Natural killer cell (primary cell): ENCODE measurements around the gene MCM7. TPM values are rescaled to one million over a fixed set of nuclear protein-coding genes. Genes with fewer than 3 reads are reported as not detected.
A peak's percentile ranks its signal among the peaks of the same experiment; 100 is the strongest.

Experiments used
- ATAC-seq, 3 donors: fragments of 150-1000 bp in 2 of 3; fragments of 200-7000 bp in 1 of 3; cut with Tn5 transposase; 1 replicate in 1 of 3; 2 replicates in 2 of 3; pipeline ENCODE4 v1.10.0; 2021; ENCODE audit warnings: mild to moderate bottlenecking in 2 of 3, moderate library complexity in 2 of 3
- DNase-seq, 2 donors: peaks; one replicate each; pipeline versions ENCODE4 v3.0.0 to v3.0.0-alpha.2; 2013 to 2021; ENCODE audit warnings: mixed read lengths in 1 of 2
- H3K27ac ChIP-seq: one replicate; pipeline ENCODE4 v1.5.1; 2013; ENCODE audit warnings: mild to moderate bottlenecking, low read length
- H3K27me3 ChIP-seq: one replicate; pipeline ENCODE4 v1.6.1; 2013; ENCODE audit warnings: low read length; ENCODE audit not compliant: control insufficient read depth, insufficient read depth
- H3K36me3 ChIP-seq: one replicate; pipeline ENCODE4 v1.6.1; 2013; ENCODE audit warnings: low read length; ENCODE audit not compliant: control insufficient read depth, insufficient read depth
- H3K4me1 ChIP-seq: one replicate; pipeline ENCODE4 v1.6.1; 2013; ENCODE audit warnings: low read length; ENCODE audit not compliant: control insufficient read depth, insufficient read depth
- H3K4me3 ChIP-seq: one replicate; pipeline ENCODE4 v1.5.1; 2013; ENCODE audit warnings: low read length
- H3K9me3 ChIP-seq: one replicate; pipeline ENCODE4 v1.6.1; 2013; ENCODE audit warnings: low read length; ENCODE audit not compliant: control insufficient read depth, insufficient read depth
- H3K27ac Mint-ChIP-seq, 2 donors: one replicate each; pipeline ENCODE4 v1.8.0; 2022; ENCODE audit warnings: mild to moderate bottlenecking in 2 of 2, mixed read lengths in 2 of 2, moderate library complexity in 1 of 2
- H3K27me3 Mint-ChIP-seq, 2 donors: one replicate each; pipeline ENCODE4 v1.8.0; 2022; ENCODE audit warnings: low read depth in 2 of 2, mixed read lengths in 2 of 2
- H3K36me3 Mint-ChIP-seq: one replicate; pipeline ENCODE4 v1.8.0; 2022; ENCODE audit warnings: mixed read lengths
- H3K4me1 Mint-ChIP-seq, 2 donors: one replicate each; pipeline ENCODE4 v1.8.0; 2022; ENCODE audit warnings: mixed read lengths in 2 of 2
- H3K4me3 Mint-ChIP-seq: one replicate; pipeline ENCODE4 v1.8.0; 2022; ENCODE audit warnings: mild to moderate bottlenecking, moderate library complexity, mixed read lengths
- H3K9me3 Mint-ChIP-seq, 2 donors: one replicate each; pipeline ENCODE4 v1.8.0; 2022; ENCODE audit warnings: mixed read lengths in 2 of 2
- WGBS: methylation state at CpG from one replicate; pipeline ENCODE4 v1.1.7; 2013; ENCODE audit warnings: missing lambda C conversion rate; ENCODE audit not compliant: insufficient coverage; 5-methylcytosine and 5-hydroxymethylcytosine counted together
- intact Hi-C: fragments of 100-400 bp; cut with micrococcal nuclease; formaldehyde crosslinking; loops from one replicate; pipeline ENCODE4 v1.14.2; 2022
- total RNA-seq, 4 donors: library from RNA; stranded (reverse); fragments of 120-200 nt in 1 of 4; gene quantifications; one replicate each; pipeline versions ENCODE4 v1.2.3 to v1.2.4, GENCODE V29; 2013 to 2022
- TF ChIP-seq, protein P1 (sequence below): fragments of 200-600 bp; IDR thresholded peaks from one replicate; pipeline ENCODE4 v1.8.0; 2022; ENCODE audit warnings: antibody characterized with exemption

Gene MCM7
- total RNA-seq, 3 donors from 2014 or later (not counting 1 experiment from before 2014, with no cell fraction given) = 112 to 214 (median 137) TPM

DNA sequence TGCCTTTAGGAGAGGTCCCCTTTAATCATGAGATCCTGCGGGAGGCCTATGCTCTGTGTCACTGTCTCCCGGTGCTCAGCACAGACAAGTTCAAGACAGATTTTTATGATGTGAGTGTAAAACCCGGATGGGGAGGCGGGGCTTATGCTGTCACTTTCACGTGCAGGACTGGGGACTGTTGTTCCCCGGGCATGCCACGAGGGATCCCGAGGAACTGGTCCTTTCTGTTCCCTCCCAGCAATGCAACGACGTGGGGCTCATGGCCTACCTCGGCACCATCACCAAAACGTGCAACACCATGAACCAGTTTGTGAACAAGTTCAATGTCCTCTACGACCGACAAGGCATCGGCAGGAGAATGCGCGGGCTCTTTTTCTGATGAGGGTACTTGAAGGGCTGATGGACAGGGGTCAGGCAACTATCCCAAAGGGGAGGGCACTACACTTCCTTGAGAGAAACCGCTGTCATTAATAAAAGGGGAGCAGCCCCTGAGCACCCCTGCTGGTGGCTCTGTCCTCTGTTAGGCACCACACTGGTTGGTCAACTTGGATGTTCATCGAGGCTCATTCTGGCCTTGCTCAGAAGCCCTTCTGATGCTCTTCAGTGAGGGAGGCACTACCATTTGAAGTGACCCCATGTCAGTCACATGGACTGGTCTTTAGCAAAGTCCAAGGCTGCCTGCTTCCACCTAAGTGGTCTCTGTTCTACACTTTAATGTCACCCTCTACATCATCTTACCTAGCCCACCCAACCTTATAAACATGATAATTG is 9.6 kb downstream of the MCM7 start:
- Histone ChIP-seq H3K27me3 (no peaks in the 10 kb centered on the region), H3K36me3 (peaks cover 56% of the 10 kb centered on the region), H3K27ac (no peak overlapping the region), H3K4me3 (no peak overlapping the region), H3K9me3 (no peaks in the 10 kb centered on the region), H3K4me1 (peaks cover 14% of the 10 kb centered on the region)
- H3K36me3 Mint-ChIP-seq = peaks cover 8% of the 10 kb centered on the region
- H3K4me1 Mint-ChIP-seq = peaks cover 9 to 34% of the 10 kb centered on the region in 2 donors
- no peak for DNase-seq
- H3K27me3 Mint-ChIP-seq = no peaks in the 10 kb centered on the region
- no peaks in the 10 kb centered on the region for H3K9me3 Mint-ChIP-seq
- peak overlapping the region; percentile 16 to 79 for H3K27ac Mint-ChIP-seq
- 89% methylated on average over 19 of the region's 19 CpGs for WGBS
- H3K4me3 Mint-ChIP-seq = peak overlapping the region; percentile 31
- TF ChIP-seq, protein P1, sequence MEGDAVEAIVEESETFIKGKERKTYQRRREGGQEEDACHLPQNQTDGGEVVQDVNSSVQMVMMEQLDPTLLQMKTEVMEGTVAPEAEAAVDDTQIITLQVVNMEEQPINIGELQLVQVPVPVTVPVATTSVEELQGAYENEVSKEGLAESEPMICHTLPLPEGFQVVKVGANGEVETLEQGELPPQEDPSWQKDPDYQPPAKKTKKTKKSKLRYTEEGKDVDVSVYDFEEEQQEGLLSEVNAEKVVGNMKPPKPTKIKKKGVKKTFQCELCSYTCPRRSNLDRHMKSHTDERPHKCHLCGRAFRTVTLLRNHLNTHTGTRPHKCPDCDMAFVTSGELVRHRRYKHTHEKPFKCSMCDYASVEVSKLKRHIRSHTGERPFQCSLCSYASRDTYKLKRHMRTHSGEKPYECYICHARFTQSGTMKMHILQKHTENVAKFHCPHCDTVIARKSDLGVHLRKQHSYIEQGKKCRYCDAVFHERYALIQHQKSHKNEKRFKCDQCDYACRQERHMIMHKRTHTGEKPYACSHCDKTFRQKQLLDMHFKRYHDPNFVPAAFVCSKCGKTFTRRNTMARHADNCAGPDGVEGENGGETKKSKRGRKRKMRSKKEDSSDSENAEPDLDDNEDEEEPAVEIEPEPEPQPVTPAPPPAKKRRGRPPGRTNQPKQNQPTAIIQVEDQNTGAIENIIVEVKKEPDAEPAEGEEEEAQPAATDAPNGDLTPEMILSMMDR = no peak
- ATAC-seq = no peak
- intact Hi-C loops = no loop called here

DNA sequence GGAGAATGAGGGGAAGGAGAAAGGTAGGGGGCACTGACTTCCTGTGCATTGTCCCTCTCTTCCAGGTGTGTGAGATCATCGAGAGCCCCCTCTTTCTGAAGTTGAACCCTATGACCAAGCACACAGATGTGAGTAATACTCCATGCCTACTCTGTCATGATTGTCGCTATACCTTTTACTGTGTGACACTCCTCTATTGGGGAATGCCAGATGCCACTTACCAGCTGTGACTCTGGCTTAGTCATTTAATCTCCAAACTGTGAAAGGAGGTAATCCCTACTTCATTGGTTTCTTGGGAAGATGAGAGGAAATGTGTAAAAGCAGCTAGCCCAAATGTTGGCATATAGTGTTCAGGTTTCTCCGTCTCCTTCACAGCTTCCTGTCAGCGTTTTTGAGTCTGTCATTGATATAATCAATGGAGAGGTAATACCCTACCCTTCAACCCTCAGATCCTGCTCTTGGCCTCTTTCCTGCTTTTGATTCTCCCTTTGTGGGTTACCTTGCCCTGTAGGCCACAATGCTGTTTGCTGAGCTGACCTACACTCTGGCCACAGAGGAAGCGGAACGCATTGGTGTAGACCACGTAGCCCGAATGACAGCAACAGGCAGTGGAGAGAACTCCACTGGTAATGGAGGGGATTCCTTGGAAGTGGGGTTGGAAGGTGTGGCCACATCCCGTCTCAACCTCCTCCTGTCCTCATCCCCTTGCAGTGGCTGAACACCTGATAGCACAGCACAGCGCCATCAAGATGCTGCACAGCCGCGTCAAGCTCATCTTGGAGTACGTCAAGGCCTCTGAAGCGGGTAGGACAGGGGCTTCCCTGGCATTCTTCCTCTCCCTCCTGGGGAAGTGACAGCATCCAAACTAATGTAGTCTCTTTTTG is 10.4 kb downstream of the MCM7 start:
- TF ChIP-seq, protein P1 = no peak
- Mint-ChIP-seq H3K9me3 (no peaks in the 10 kb centered on the region), H3K4me3 (peak overlapping the region; percentile 86), H3K36me3 (peaks cover 8% of the 10 kb centered on the region), H3K27me3 (no peaks in the 10 kb centered on the region), H3K27ac (peak overlapping the region; percentile 16 to 79), H3K4me1 (peaks cover 9 to 32% of the 10 kb centered on the region in 2 donors)
- H3K4me3 ChIP-seq = no peak overlapping the region
- peaks cover 50% of the 10 kb centered on the region for H3K36me3 ChIP-seq
- no peak overlapping the region for H3K27ac ChIP-seq
- DNase-seq (no peak), ATAC-seq (no peak)
- WGBS = 84% methylated on average over 12 of the region's 14 CpGs
- H3K4me1 ChIP-seq = peaks cover 14% of the 10 kb centered on the region
- no peaks in the 10 kb centered on the region for H3K9me3 ChIP-seq
- intact Hi-C loops = no loop called here
- H3K27me3 ChIP-seq = no peaks in the 10 kb centered on the region

DNA sequence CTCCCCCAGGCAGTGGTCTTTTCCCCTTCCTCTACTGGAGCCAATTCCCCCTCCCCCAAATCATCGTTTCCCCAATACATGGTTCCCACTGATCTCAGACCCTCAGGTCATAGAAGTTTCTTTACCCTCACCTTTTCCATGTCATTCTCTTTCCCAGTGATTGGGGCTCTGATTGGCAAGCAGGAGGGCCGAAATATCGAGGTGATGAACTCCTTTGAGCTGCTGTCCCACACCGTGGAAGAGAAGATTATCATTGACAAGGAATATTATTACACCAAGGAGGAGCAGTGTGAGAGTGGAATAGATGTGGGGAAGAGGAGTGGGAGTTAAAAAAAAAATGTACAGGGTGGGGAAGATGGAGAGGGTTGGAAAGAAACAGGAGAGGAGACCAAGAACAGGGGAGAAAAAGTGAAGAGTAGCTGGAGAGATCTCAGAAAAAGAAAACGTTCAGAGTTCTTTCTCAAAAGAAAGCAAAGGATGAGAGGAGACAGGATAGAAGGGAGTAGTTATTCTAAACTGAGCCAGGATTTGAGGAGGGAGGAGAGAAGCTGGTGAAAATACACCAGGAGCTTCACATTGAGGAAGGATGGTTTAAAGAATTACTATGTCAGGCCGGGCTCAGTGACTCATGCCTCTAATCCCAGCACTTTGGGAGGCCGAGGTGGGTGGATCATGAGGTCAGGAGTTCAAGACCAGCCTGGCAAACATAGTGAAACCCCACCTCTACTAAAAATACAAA is 11.6 kb downstream of the MCM7 start:
- H3K4me1 ChIP-seq = peaks cover 14% of the 10 kb centered on the region
- Mint-ChIP-seq H3K36me3 (peaks cover 8% of the 10 kb centered on the region), H3K4me3 (peak overlapping the region; percentile 86), H3K4me1 (peaks cover 9 to 29% of the 10 kb centered on the region in 2 donors), H3K9me3 (no peaks in the 10 kb centered on the region), H3K27ac (peak overlapping the region; percentile 79 to 88), H3K27me3 (no peaks in the 10 kb centered on the region)
- TF ChIP-seq, protein P1 = no peak
- H3K4me3 ChIP-seq = peak overlapping the region; percentile 95
- 64% methylated on average over 7 of the region's 7 CpGs for WGBS
- no peak for DNase-seq
- H3K36me3 ChIP-seq = peaks cover 38% of the 10 kb centered on the region
- no peaks in the 10 kb centered on the region for H3K27me3 ChIP-seq
- no peaks in the 10 kb centered on the region for H3K9me3 ChIP-seq
- ATAC-seq = no peak
- intact Hi-C loops = no loop called here
- peak overlapping the region; percentile 76 for H3K27ac ChIP-seq
